ENCODE data around the gene KRT31.

The KRT31 gene

DNA sequence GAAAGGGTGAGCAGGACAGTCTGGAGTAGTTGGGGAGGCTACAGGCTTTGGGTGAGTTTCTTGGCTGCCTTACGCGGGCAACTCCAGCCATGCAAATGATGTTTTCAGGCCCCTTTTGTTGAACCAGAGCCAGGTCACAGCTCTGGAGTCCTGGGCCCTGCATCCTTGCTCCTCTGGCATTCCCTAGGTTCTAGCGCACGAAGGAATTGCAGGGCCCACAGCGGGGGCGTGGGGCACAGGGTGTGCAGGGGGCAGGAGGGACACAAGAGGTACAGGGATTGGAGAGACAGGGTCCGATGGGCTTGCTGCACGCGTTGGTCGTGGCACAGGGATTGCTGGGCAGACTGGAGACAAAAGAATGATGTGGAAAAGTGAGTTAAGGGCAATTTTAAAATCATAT is 3.6 kb downstream of the KRT31 start:
- H4K20me1 ChIP-seq (ENCODE audit: insufficient read depth, low read length), result no peaks in the 10 kb centered on the region
- H3K27me3 ChIP-seq (ENCODE audit: insufficient read depth, low read length), result no peaks in the 10 kb centered on the region
- no peak overlapping the region for H3K9ac ChIP-seq (ENCODE audit: low read length)
- no peak overlapping the region for H2AFZ ChIP-seq (ENCODE audit: low read length)
- H3K36me3 ChIP-seq (ENCODE audit: insufficient read depth, low read length), result no peaks in the 10 kb centered on the region
- no peaks in the 10 kb centered on the region for H3K9me3 ChIP-seq (ENCODE audit: low read length)
- no peak overlapping the region for H3K4me2 ChIP-seq (ENCODE audit: low read length)
- H3F3A ChIP-seq (ENCODE audit: insufficient read depth, low read length), result no peaks in the 10 kb centered on the region
- H3K4me3 ChIP-seq (ENCODE audit: low read depth, low read length, poor library complexity, severe bottlenecking), result no peak overlapping the region
- TF ChIP-seq, protein P1, sequence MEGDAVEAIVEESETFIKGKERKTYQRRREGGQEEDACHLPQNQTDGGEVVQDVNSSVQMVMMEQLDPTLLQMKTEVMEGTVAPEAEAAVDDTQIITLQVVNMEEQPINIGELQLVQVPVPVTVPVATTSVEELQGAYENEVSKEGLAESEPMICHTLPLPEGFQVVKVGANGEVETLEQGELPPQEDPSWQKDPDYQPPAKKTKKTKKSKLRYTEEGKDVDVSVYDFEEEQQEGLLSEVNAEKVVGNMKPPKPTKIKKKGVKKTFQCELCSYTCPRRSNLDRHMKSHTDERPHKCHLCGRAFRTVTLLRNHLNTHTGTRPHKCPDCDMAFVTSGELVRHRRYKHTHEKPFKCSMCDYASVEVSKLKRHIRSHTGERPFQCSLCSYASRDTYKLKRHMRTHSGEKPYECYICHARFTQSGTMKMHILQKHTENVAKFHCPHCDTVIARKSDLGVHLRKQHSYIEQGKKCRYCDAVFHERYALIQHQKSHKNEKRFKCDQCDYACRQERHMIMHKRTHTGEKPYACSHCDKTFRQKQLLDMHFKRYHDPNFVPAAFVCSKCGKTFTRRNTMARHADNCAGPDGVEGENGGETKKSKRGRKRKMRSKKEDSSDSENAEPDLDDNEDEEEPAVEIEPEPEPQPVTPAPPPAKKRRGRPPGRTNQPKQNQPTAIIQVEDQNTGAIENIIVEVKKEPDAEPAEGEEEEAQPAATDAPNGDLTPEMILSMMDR (IDR thresholded peaks at IDR 0.05; ENCODE audit: low read length), result no peak
- no peak for TF ChIP-seq EZH2 (IDR thresholded peaks at IDR 0.05; ENCODE audit: borderline replicate concordance, low read length)
- H3K79me2 ChIP-seq (ENCODE audit: insufficient read depth, low read length), result no peaks in the 10 kb centered on the region
- no peaks in the 10 kb centered on the region for H3K9me2 ChIP-seq (ENCODE audit: low read depth, low read length)
- H3K4me1 ChIP-seq (ENCODE audit: insufficient read depth, low read length, severe bottlenecking), result no peaks in the 10 kb centered on the region
- H3K27ac ChIP-seq (ENCODE audit: low read depth, low read length, poor library complexity, severe bottlenecking), result no peak overlapping the region

DNA sequence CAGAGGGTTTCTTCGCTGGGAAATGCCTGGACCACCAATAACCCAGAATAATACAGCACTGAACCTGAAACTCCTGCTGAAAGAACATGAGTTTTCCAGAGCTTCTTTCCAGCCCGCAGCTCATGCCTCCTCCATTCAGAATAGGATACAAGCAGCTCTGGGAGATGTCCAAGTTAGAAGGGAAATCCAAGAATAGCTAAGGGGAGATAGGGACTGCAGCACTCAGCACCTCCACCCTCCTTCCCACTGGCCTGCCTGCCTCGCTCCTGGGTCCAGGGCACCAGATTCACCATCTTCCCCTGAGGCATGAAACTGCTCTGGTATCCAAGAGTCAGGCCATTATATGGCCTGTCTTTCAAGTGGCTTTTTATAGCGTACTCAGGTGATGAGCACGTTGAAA is 4.1 kb downstream of the KRT31 start:
- H3K27me3 ChIP-seq (ENCODE audit: insufficient read depth, low read length), result no peaks in the 10 kb centered on the region
- H3K9ac ChIP-seq (ENCODE audit: low read length), result no peak overlapping the region
- no peaks in the 10 kb centered on the region for H3K36me3 ChIP-seq (ENCODE audit: insufficient read depth, low read length)
- H2AFZ ChIP-seq (ENCODE audit: low read length), result no peak overlapping the region
- no peak for TF ChIP-seq EZH2 (IDR thresholded peaks at IDR 0.05; ENCODE audit: borderline replicate concordance, low read length)
- TF ChIP-seq, protein P1 (IDR thresholded peaks at IDR 0.05; ENCODE audit: low read length), result no peak
- no peaks in the 10 kb centered on the region for H3K9me2 ChIP-seq (ENCODE audit: low read depth, low read length)
- H3K9me3 ChIP-seq (ENCODE audit: low read length), result no peaks in the 10 kb centered on the region
- H3K79me2 ChIP-seq (ENCODE audit: insufficient read depth, low read length), result no peaks in the 10 kb centered on the region
- H3K27ac ChIP-seq (ENCODE audit: low read depth, low read length, poor library complexity, severe bottlenecking), result no peak overlapping the region
- H3F3A ChIP-seq (ENCODE audit: insufficient read depth, low read length), result no peaks in the 10 kb centered on the region
- H4K20me1 ChIP-seq (ENCODE audit: insufficient read depth, low read length), result no peaks in the 10 kb centered on the region
- H3K4me2 ChIP-seq (ENCODE audit: low read length), result no peak overlapping the region
- H3K4me1 ChIP-seq (ENCODE audit: insufficient read depth, low read length, severe bottlenecking), result no peaks in the 10 kb centered on the region
- no peak overlapping the region for H3K4me3 ChIP-seq (ENCODE audit: low read depth, low read length, poor library complexity, severe bottlenecking)

DNA sequence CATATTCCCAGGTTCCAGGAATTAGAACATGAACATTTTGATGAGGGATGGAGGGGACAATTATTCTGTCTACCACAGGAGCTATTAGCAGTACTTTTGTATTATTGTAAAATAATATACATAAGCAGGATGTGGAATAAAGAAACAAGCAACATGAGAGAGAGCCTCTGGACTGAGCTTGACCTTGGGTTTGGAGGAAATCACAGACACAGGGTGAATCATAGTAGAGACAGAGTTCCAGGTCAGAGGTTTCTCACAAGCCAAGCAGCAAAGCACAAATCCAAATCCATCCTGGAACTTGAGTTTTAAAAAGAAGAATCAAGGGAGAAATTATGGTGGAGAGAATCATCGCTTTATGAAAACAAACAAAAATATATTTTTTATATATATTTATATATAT is 5.1 kb downstream of the KRT31 start:
- no peaks in the 10 kb centered on the region for H3K9me2 ChIP-seq (ENCODE audit: low read depth, low read length)
- no peaks in the 10 kb centered on the region for H3K36me3 ChIP-seq (ENCODE audit: insufficient read depth, low read length)
- no peaks in the 10 kb centered on the region for H3K79me2 ChIP-seq (ENCODE audit: insufficient read depth, low read length)
- H2AFZ ChIP-seq (ENCODE audit: low read length), result no peak overlapping the region
- H3K4me3 ChIP-seq (ENCODE audit: low read depth, low read length, poor library complexity, severe bottlenecking), result no peak overlapping the region
- H3K9ac ChIP-seq (ENCODE audit: low read length), result no peak overlapping the region
- no peak for TF ChIP-seq EZH2 (IDR thresholded peaks at IDR 0.05; ENCODE audit: borderline replicate concordance, low read length)
- TF ChIP-seq, protein P1 (IDR thresholded peaks at IDR 0.05; ENCODE audit: low read length), result no peak
- H4K20me1 ChIP-seq (ENCODE audit: insufficient read depth, low read length), result no peaks in the 10 kb centered on the region
- no peak overlapping the region for H3K4me2 ChIP-seq (ENCODE audit: low read length)
- H3K4me1 ChIP-seq (ENCODE audit: insufficient read depth, low read length, severe bottlenecking), result no peaks in the 10 kb centered on the region
- H3K27me3 ChIP-seq (ENCODE audit: insufficient read depth, low read length), result no peaks in the 10 kb centered on the region
- H3F3A ChIP-seq (ENCODE audit: insufficient read depth, low read length), result no peaks in the 10 kb centered on the region
- H3K27ac ChIP-seq (ENCODE audit: low read depth, low read length, poor library complexity, severe bottlenecking), result no peak overlapping the region
- no peaks in the 10 kb centered on the region for H3K9me3 ChIP-seq (ENCODE audit: low read length)
